ENCODE measurements around the gene BID. TPM values are rescaled to one million over a fixed set of nuclear protein-coding genes. Genes with fewer than 3 reads are reported as not detected.

The BID gene
- total RNA-seq, 2 experiments from 2014 or later = 59.9 to 60.3 TPM

- CTCF ChIA-PET (ENCODE audit: unreplicated experiment) = interaction anchor here (1.2 kb wide), 1 partner anchor 33 kb away, joined by 4 read pairs; no protein-coding TSS in a partner anchor
- BruUV-seq (replicated peaks) = no TSS peak
- no peak overlapping the region for H3K27ac ChIP-seq (ENCODE audit: low read depth, low read length, poor library complexity, severe bottlenecking)
- no peak overlapping the region for H2AFZ ChIP-seq (ENCODE audit: low read length)
- POLR2A ChIA-PET = no interaction called here
- H3K4me3 ChIP-seq (ENCODE audit: low read depth, low read length, poor library complexity, severe bottlenecking) = no peak overlapping the region
- H3K4me1 ChIP-seq (ENCODE audit: insufficient read depth, low read length, poor library complexity, severe bottlenecking) = no peaks in the 10 kb centered on the region
- H4K20me1 ChIP-seq (ENCODE audit: insufficient read depth, low read length) = no peaks in the 10 kb centered on the region
- DNase-seq (ENCODE audit: low spot score) = no peak
- H3K4me2 ChIP-seq (ENCODE audit: low read length) = no peak overlapping the region
- intact Hi-C loops (cut with micrococcal nuclease; ENCODE audit: unreplicated experiment) = no loop called here
- no peaks in the 10 kb centered on the region for H3K79me2 ChIP-seq (ENCODE audit: insufficient read depth, low read depth, low read length)
- H3K9me3 ChIP-seq (ENCODE audit: low read length) = no peaks in the 10 kb centered on the region
- TF ChIP-seq CTCF (conservative IDR thresholded peaks at IDR 0.05; ENCODE audit: low read length) (no peak), EZH2phosphoT487 (IDR thresholded peaks at IDR 0.05; ENCODE audit: borderline replicate concordance, low read depth, low read length) (no peak)
- H3K36me3 ChIP-seq (ENCODE audit: insufficient read depth, low read length) = peaks cover 10% of the 10 kb centered on the region; the same call in 1 of the 2 replicates
- H3K9me2 ChIP-seq (ENCODE audit: insufficient read depth, low read length) = no peaks in the 10 kb centered on the region
Observed at GRCh38 chr22:17751596-17751995, 22.7 kb downstream of the BID start.

- TF ChIP-seq EZH2phosphoT487 (IDR thresholded peaks at IDR 0.05; ENCODE audit: borderline replicate concordance, low read depth, low read length) (no peak), CTCF (conservative IDR thresholded peaks at IDR 0.05; ENCODE audit: low read length) (no peak)
- peaks cover 7% of the 10 kb centered on the region for H3K4me1 ChIP-seq (ENCODE audit: insufficient read depth, low read length, poor library complexity, severe bottlenecking)
- no peaks in the 10 kb centered on the region for H4K20me1 ChIP-seq (ENCODE audit: insufficient read depth, low read length)
- H2AFZ ChIP-seq (ENCODE audit: low read length) = no peak overlapping the region
- BruUV-seq (replicated peaks) = no TSS peak
- H3K9me2 ChIP-seq (ENCODE audit: insufficient read depth, low read length) = no peaks in the 10 kb centered on the region
- no peak overlapping the region for H3K4me2 ChIP-seq (ENCODE audit: low read length)
- ChIA-PET POLR2A (interaction anchor here (0.6 to 1.0 kb wide), 2 partner anchors 23 to 82 kb away, joined by 3 to 6 read pairs; no protein-coding TSS in a partner anchor), CTCF (ENCODE audit: unreplicated experiment) (no interaction called here)
- no peak overlapping the region for H3K27ac ChIP-seq (ENCODE audit: low read depth, low read length, poor library complexity, severe bottlenecking)
- no peaks in the 10 kb centered on the region for H3K9me3 ChIP-seq (ENCODE audit: low read length)
- no peaks in the 10 kb centered on the region for H3K79me2 ChIP-seq (ENCODE audit: insufficient read depth, low read depth, low read length)
- no peak for DNase-seq (ENCODE audit: low spot score)
- H3K4me3 ChIP-seq (ENCODE audit: low read depth, low read length, poor library complexity, severe bottlenecking) = no peak overlapping the region
- intact Hi-C loops (cut with micrococcal nuclease; ENCODE audit: unreplicated experiment) = no loop called here
- peaks cover 5% of the 10 kb centered on the region; the same call in 1 of the 2 replicates for H3K36me3 ChIP-seq (ENCODE audit: insufficient read depth, low read length)
Observed at GRCh38 chr22:17749605-17750395, 24.5 kb downstream of the BID start.

Measured in OCI-LY7 (cell line).